ENCODE measurements around the gene SH3TC1. TPM values are rescaled to one million over a fixed set of nuclear protein-coding genes. Genes with fewer than 3 reads are reported as not detected.

The SH3TC1 gene
- polyA plus RNA-seq, 1 experiment = 1.2 TPM

DNA sequence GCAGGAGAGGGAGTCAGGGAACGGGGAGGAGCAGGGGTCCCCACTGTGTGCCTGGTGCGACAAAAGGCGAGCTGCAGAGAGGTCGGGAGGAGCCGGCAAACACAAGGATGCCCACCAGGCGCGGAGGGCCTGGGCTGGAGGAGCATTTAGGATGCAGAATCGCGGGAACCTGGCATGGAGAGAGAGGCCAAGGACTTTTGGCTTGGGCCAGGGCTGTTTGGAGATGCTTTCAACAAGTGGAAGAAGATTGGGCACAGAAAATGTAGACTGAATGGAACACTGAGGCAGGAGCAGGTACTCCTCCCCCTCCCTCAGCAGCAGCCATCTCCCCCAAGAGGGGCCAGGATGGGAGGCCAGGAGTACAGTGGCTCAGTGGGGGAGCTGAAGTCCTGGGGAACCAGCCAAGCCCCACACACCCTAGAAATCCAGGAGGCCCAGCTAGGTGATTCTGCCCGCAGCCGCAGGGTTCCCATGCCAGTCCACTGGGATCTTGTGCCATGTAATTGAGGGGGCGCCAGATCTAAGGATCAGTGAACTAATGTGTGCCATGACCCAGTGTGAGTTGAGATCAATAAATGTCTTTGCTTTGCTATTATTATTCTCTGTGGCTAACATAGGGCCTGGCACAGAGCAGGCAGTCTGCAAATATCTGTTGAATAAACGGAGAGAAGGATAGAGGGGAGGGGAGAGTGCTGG lies 39.4 kb upstream of the SH3TC1 start:
- ChIA-PET CTCF (interaction anchor here (1.9 to 2.2 kb wide), 2 partner anchors 12 to 17 kb away, joined by 7 to 11 read pairs; no protein-coding TSS in a partner anchor), POLR2A (no interaction called here)
- DNase-seq (ENCODE audit: low read depth) = no peak
- TF ChIP-seq, protein P1, sequence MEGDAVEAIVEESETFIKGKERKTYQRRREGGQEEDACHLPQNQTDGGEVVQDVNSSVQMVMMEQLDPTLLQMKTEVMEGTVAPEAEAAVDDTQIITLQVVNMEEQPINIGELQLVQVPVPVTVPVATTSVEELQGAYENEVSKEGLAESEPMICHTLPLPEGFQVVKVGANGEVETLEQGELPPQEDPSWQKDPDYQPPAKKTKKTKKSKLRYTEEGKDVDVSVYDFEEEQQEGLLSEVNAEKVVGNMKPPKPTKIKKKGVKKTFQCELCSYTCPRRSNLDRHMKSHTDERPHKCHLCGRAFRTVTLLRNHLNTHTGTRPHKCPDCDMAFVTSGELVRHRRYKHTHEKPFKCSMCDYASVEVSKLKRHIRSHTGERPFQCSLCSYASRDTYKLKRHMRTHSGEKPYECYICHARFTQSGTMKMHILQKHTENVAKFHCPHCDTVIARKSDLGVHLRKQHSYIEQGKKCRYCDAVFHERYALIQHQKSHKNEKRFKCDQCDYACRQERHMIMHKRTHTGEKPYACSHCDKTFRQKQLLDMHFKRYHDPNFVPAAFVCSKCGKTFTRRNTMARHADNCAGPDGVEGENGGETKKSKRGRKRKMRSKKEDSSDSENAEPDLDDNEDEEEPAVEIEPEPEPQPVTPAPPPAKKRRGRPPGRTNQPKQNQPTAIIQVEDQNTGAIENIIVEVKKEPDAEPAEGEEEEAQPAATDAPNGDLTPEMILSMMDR (IDR thresholded peaks at IDR 0.05; ENCODE audit: insufficient read depth, low read depth, low read length) = no peak
- no peaks in the 10 kb centered on the region for H3K36me3 ChIP-seq (ENCODE audit: control insufficient read depth, insufficient read depth, low read length)
- H3K4me3 ChIP-seq (ENCODE audit: low read depth, low read length) = peak overlapping the region; percentile 89
- H3K27me3 ChIP-seq (ENCODE audit: control insufficient read depth, insufficient read depth, low read length) = peaks cover 6% of the 10 kb centered on the region; the same call in 1 of the 2 replicates

DNA sequence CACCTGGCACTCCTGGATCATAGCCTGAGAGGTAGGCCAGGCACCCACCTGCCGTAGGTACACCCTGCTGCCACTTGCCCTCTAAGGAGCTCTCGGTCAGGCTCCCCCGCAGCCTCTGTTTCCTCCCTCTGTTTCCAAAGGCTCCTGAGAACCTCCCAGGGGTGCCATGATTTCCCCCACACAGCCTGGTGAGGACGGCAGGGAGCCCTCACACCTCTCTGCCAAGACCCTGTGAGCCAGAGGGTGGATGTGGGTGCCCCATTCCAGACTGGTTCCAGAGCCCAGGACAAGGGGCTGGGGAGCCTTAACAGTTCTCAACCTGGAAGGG lies 38.9 kb upstream of the SH3TC1 start:
- ChIA-PET POLR2A (no interaction called here), CTCF (interaction anchor here (1.9 to 2.2 kb wide), 2 partner anchors 11 to 16 kb away, joined by 7 to 11 read pairs; no protein-coding TSS in a partner anchor)
- H3K36me3 ChIP-seq (ENCODE audit: control insufficient read depth, insufficient read depth, low read length) = no peaks in the 10 kb centered on the region
- no peak overlapping the region for H3K4me3 ChIP-seq (ENCODE audit: low read depth, low read length)
- H3K27me3 ChIP-seq (ENCODE audit: control insufficient read depth, insufficient read depth, low read length) = peaks cover 4% of the 10 kb centered on the region; the same call in 1 of the 2 replicates
- no peak for DNase-seq (ENCODE audit: low read depth)
- TF ChIP-seq, protein P1 (IDR thresholded peaks at IDR 0.05; ENCODE audit: insufficient read depth, low read depth, low read length) = no peak

DNA sequence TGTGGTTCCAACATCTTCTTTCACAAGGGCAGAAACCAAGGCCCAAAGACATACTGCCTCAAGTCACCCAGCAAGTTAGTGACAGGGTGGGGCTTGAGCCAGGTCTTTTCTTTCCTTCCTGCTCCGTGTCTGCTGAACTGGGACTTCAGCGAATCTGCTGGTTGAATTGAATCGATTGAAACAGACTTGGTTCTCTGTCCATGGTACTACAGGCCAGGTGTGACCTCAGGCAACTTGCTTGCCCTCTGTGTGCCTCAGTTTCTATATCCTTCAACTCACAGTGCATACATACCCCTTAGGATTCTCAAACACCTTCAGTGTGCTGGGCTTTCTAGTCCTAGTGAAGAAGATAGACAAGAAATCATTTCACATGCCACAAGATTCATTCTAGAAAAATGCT lies 38.5 kb upstream of the SH3TC1 start:
- Histone ChIP-seq H3K27me3 (ENCODE audit: control insufficient read depth, insufficient read depth, low read length) (peaks cover 6% of the 10 kb centered on the region; the same call in 1 of the 2 replicates), H3K36me3 (ENCODE audit: control insufficient read depth, insufficient read depth, low read length) (no peaks in the 10 kb centered on the region), H3K4me3 (ENCODE audit: low read depth, low read length) (no peak overlapping the region)
- CTCF ChIA-PET = interaction anchor here (2.2 kb wide), 1 partner anchor 16 kb away, joined by 11 read pairs; no protein-coding TSS in a partner anchor
- TF ChIP-seq, protein P1 (IDR thresholded peaks at IDR 0.05; ENCODE audit: insufficient read depth, low read depth, low read length) = no peak
- POLR2A ChIA-PET = no interaction called here
- DNase-seq (ENCODE audit: low read depth) = no peak

DNA sequence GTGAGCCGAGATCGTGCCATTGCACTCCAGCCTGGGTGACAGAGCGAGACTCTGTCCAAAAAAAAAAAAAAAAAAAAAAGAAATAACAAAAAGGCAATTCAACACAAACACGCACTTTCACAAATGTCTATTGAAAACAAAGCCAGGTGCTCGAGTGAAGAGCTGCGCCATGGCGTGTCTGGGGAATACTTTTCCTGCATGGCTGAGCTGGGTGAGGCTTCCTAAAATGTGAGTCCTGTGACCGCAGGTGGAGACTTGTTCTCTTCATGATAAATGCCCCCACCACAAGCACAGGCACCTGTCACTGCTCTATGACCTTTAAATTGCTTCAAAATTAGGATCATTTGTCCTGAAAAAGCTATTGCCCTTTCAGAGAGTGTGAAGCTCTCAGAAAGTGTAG lies 36.5 kb upstream of the SH3TC1 start:
- no peak for DNase-seq (ENCODE audit: low read depth)
- CTCF ChIA-PET = no interaction called here

DNA sequence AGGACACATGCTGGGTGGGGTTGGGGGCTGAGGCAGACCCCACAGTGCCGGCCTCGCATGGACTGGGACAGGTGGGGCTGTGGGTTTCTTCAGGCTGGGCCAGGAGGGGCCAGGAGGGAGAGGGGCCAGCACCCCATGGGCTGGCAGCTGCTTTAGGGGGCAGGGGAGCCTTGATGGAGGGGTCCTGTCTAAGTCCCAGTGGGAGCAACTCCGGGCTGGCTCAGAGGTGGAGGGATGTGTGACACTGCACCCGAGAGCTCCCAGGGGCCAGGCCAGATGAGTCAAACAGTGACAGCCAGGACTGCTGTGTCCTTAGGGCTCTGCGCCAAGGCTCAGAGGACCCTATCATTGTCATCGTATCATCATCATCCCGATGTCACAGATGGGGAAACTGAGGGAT lies 36.1 kb upstream of the SH3TC1 start:
- ChIA-PET POLR2A (no interaction called here), CTCF (no interaction called here)
- TF ChIP-seq, protein P1 (IDR thresholded peaks at IDR 0.05; ENCODE audit: insufficient read depth, low read depth, low read length) = no peak
- Histone ChIP-seq H3K36me3 (ENCODE audit: control insufficient read depth, insufficient read depth, low read length) (no peaks in the 10 kb centered on the region), H3K27me3 (ENCODE audit: control insufficient read depth, insufficient read depth, low read length) (peaks cover 4% of the 10 kb centered on the region; the same call in 1 of the 2 replicates), H3K4me3 (ENCODE audit: low read depth, low read length) (no peak overlapping the region)
- DNase-seq (ENCODE audit: low read depth) = no peak

More for the DNA sequence above, 36.5 kb upstream of the SH3TC1 start:
- POLR2A ChIA-PET = no interaction called here
- Histone ChIP-seq H3K27me3 (ENCODE audit: control insufficient read depth, insufficient read depth, low read length) (peaks cover 4% of the 10 kb centered on the region; the same call in 1 of the 2 replicates), H3K4me3 (ENCODE audit: low read depth, low read length) (no peak overlapping the region), H3K36me3 (ENCODE audit: control insufficient read depth, insufficient read depth, low read length) (no peaks in the 10 kb centered on the region)
- TF ChIP-seq, protein P1 (IDR thresholded peaks at IDR 0.05; ENCODE audit: insufficient read depth, low read depth, low read length) = no peak

Measured in BJ (cell line).